ENCODE data around the gene SPSB1. TPM values are rescaled to one million over a fixed set of nuclear protein-coding genes. Genes with fewer than 3 reads are reported as not detected.

SPSB1 gene
- total RNA-seq, 1 experiment from 2014 or later: 4.3 TPM

- Mint-ChIP-seq H3K27ac (no peak overlapping the region), H3K4me3 (no peak overlapping the region), H3K27me3 (ENCODE audit: low read depth) (peaks cover 4% of the 10 kb centered on the region; the same call in 1 of the 2 replicates), H3K36me3 (peaks cover 4% of the 10 kb centered on the region; the same call in 1 of the 2 replicates), H3K9me3 (peaks cover 11% of the 10 kb centered on the region), H3K4me1 (no peaks in the 10 kb centered on the region)
- ChIA-PET CTCF (interaction anchor here (1.6 to 1.8 kb wide), 2 partner anchors 30 to 109 kb away, joined by 3 to 5 read pairs; no protein-coding TSS in a partner anchor), POLR2A (no interaction called here)
- DNase-seq (ENCODE audit: low spot score) (no peak), ATAC-seq (no peak)
- TF ChIP-seq ZNF138 (CRISPR knock-in tag; conservative IDR thresholded peaks at IDR 0.05): no peak
- no peak for TF ChIP-seq TP53 (CRISPR knock-in tag; IDR thresholded peaks at IDR 0.05)
- TF ChIP-seq HMGXB4 (CRISPR knock-in tag; IDR thresholded peaks at IDR 0.05): no peak
- TF ChIP-seq TEAD1 (CRISPR knock-in tag; IDR thresholded peaks at IDR 0.05): no peak
Measured at GRCh38 chr1:9397997-9398526, 105.4 kb downstream of the SPSB1 start.

GRCh38 chr1:9399510-9400424 is 107.1 kb downstream of the SPSB1 start:
- POLR2A ChIA-PET: interaction anchor here (0.6 kb wide), 1 partner anchor 173 kb away, joined by 4 read pairs; no protein-coding TSS in a partner anchor
- Mint-ChIP-seq H3K27ac (no peak overlapping the region), H3K36me3 (peaks cover 4% of the 10 kb centered on the region; the same call in 1 of the 2 replicates), H3K4me1 (no peaks in the 10 kb centered on the region), H3K27me3 (ENCODE audit: low read depth) (peaks cover 4% of the 10 kb centered on the region; the same call in 1 of the 2 replicates), H3K4me3 (no peak overlapping the region), H3K9me3 (peaks cover 9% of the 10 kb centered on the region)
- TF ChIP-seq ATF1 (CRISPR knock-in tag; IDR thresholded peaks at IDR 0.05) (no peak), GABPB1 (CRISPR knock-in tag; IDR thresholded peaks at IDR 0.05) (peak; percentile 52; the same call in 1 of the 2 replicates)
- CTCF ChIA-PET: interaction anchor here (0.6 to 2.6 kb wide), 8 partner anchors 13 to 133 kb away, joined by 3 to 14 read pairs (median 4); no protein-coding TSS in a partner anchor
- no peak for ATAC-seq
- no peak for DNase-seq (ENCODE audit: low spot score)

- ChIA-PET CTCF (interaction anchor here (0.7 to 2.6 kb wide), 7 partner anchors 40 to 134 kb away, joined by 3 to 14 read pairs (median 6); no protein-coding TSS in a partner anchor), POLR2A (no interaction called here)
- Mint-ChIP-seq H3K4me1 (no peaks in the 10 kb centered on the region), H3K4me3 (no peak overlapping the region), H3K36me3 (no peaks in the 10 kb centered on the region), H3K9me3 (peaks cover under 1% of the 10 kb centered on the region; the same call in 1 of the 2 replicates), H3K27me3 (ENCODE audit: low read depth) (no peaks in the 10 kb centered on the region), H3K27ac (no peak overlapping the region)
- no peak for DNase-seq (ENCODE audit: low spot score)
- ATAC-seq: peak; percentile 56
- TF ChIP-seq PRDM15 (CRISPR knock-in tag; IDR thresholded peaks at IDR 0.05) (no peak), ZBTB21 (CRISPR knock-in tag; IDR thresholded peaks at IDR 0.05; ENCODE audit: borderline replicate concordance) (no peak), SP1 (CRISPR knock-in tag; conservative IDR thresholded peaks at IDR 0.05) (no peak), USF2 (CRISPR knock-in tag; IDR thresholded peaks at IDR 0.05) (no peak), KAT7 (CRISPR knock-in tag; IDR thresholded peaks at IDR 0.05; ENCODE audit: borderline replicate concordance) (no peak), ERG (CRISPR knock-in tag; IDR thresholded peaks at IDR 0.05) (no peak), USF1 (CRISPR knock-in tag; IDR thresholded peaks at IDR 0.05) (no peak), ZNF396 (CRISPR knock-in tag; IDR thresholded peaks at IDR 0.05; ENCODE audit: borderline replicate concordance) (no peak), IRF2 (CRISPR knock-in tag; IDR thresholded peaks at IDR 0.05; ENCODE audit: borderline replicate concordance, low read depth) (no peak), E2F1 (CRISPR knock-in tag; IDR thresholded peaks at IDR 0.05) (no peak), HMGA2 (CRISPR knock-in tag; IDR thresholded peaks at IDR 0.05) (no peak), NR2C2 (CRISPR knock-in tag; IDR thresholded peaks at IDR 0.05) (no peak)
Measured at GRCh38 chr1:9400425-9401079, 107.9 kb downstream of the SPSB1 start.
